Measurements from ENCODE around the gene SLX9. TPM values are rescaled to one million over a fixed set of nuclear protein-coding genes. Genes with fewer than 3 reads are reported as not detected.

The SLX9 gene
- total and polyA plus RNA-seq, 2 donors (not counting 1 experiment from before 2014, with no cell fraction given) = 11.7 to 15.9 TPM

GRCh38 chr21:44901391-44902074 lies 38.3 kb upstream of the SLX9 start:
- no peaks in the 10 kb centered on the region for H3K27me3 Mint-ChIP-seq
- TF ChIP-seq CTCF (IDR thresholded peaks at IDR 0.05) = no peak
- TF ChIP-seq EZH2 (IDR thresholded peaks at IDR 0.05; ENCODE audit: borderline replicate concordance, insufficient read depth, low read depth, low read length, poor library complexity, severe bottlenecking) = no peak
- H3K36me3 ChIP-seq (replicated peaks in 1 of 2; ENCODE audit: control extremely low read depth in 1 of 2, control insufficient read depth in 1 of 2, extremely low read depth in 1 of 2, insufficient read depth in 2 of 2, low read length in 1 of 2) = peaks cover 11 to 91% of the 10 kb centered on the region in 2 experiments
- H3K4me1 ChIP-seq (ENCODE audit: control insufficient read depth in 2 of 2, insufficient read depth in 2 of 2, low read length in 2 of 2) = peaks cover 0 to 10% of the 10 kb centered on the region in 2 donors
- intact Hi-C loops (cut with micrococcal nuclease) = no loop called here
- DNase-seq = no peak
- H3K4me3 Mint-ChIP-seq = no peak overlapping the region
- H3K9me3 ChIP-seq (ENCODE audit: control extremely low read depth in 1 of 3, control insufficient read depth in 2 of 3, insufficient read depth in 1 of 3, low read length in 2 of 3) = no peaks in the 10 kb centered on the region
- no peaks in the 10 kb centered on the region for H3K9me3 Mint-ChIP-seq (ENCODE audit: insufficient read depth)
- H3K27me3 ChIP-seq (replicated peaks in 1 of 4; ENCODE audit: control extremely low read depth in 1 of 4, control insufficient read depth in 3 of 4, insufficient read depth in 4 of 4, low read length in 3 of 4) = no peaks in the 10 kb centered on the region
- no peak overlapping the region for H3K27ac ChIP-seq (ENCODE audit: low read length in 2 of 2)
- WGBS (ENCODE audit: insufficient coverage) = 96% methylated on average over 27 of the region's 27 CpGs
- peaks cover 76% of the 10 kb centered on the region for H4K20me1 ChIP-seq (ENCODE audit: control insufficient read depth, insufficient read depth, low read length, poor library complexity, severe bottlenecking)
- ATAC-seq (ENCODE audit: low read depth) = no peak
- no peak overlapping the region for H2AFZ ChIP-seq (ENCODE audit: insufficient read depth, low read depth, low read length, poor library complexity, severe bottlenecking)
- no peak overlapping the region for H3K27ac Mint-ChIP-seq
- H3K4me2 ChIP-seq (replicated peaks; ENCODE audit: low read depth, low read length, poor library complexity, severe bottlenecking) = no peak overlapping the region
- POLR2A ChIA-PET = no interaction called here
- H3K4me3 ChIP-seq (ENCODE audit: control extremely low read depth in 1 of 5, extremely low read depth in 1 of 5, insufficient read depth in 1 of 5, low read depth in 2 of 5, low read length in 4 of 5) = no peak overlapping the region
- peaks cover 15% of the 10 kb centered on the region for H3K4me1 Mint-ChIP-seq
- CTCF ChIA-PET = interaction anchor here (1.4 kb wide), 1 partner anchor 9 kb away, joined by 4 read pairs; no protein-coding TSS in a partner anchor
- no peak overlapping the region for H3K9ac ChIP-seq (ENCODE audit: low read length)
- peaks cover 23% of the 10 kb centered on the region for H3K79me2 ChIP-seq (ENCODE audit: control insufficient read depth, insufficient read depth, low read length)

GRCh38 chr21:44902268-44903049 lies 37.4 kb upstream of the SLX9 start:
- H3K27ac Mint-ChIP-seq = peak overlapping the region; percentile 26
- ATAC-seq (ENCODE audit: low read depth) (no peak), DNase-seq (no peak)
- ChIA-PET CTCF (no interaction called here), POLR2A (no interaction called here)
- Histone ChIP-seq H2AFZ (ENCODE audit: insufficient read depth, low read depth, low read length, poor library complexity, severe bottlenecking) (no peak overlapping the region), H3K4me3 (ENCODE audit: control extremely low read depth in 1 of 5, extremely low read depth in 1 of 5, insufficient read depth in 1 of 5, low read depth in 2 of 5, low read length in 4 of 5) (no peak overlapping the region), H3K79me2 (ENCODE audit: control insufficient read depth, insufficient read depth, low read length) (peaks cover 33% of the 10 kb centered on the region), H3K36me3 (replicated peaks in 1 of 2; ENCODE audit: control extremely low read depth in 1 of 2, control insufficient read depth in 1 of 2, extremely low read depth in 1 of 2, insufficient read depth in 2 of 2, low read length in 1 of 2) (peaks cover 11 to 90% of the 10 kb centered on the region in 2 experiments), H3K9me3 (ENCODE audit: control extremely low read depth in 1 of 3, control insufficient read depth in 2 of 3, insufficient read depth in 1 of 3, low read length in 2 of 3) (no peaks in the 10 kb centered on the region), H3K27me3 (replicated peaks in 1 of 4; ENCODE audit: control extremely low read depth in 1 of 4, control insufficient read depth in 3 of 4, insufficient read depth in 4 of 4, low read length in 3 of 4) (no peaks in the 10 kb centered on the region), H3K27ac (ENCODE audit: low read length in 2 of 2) (no peak overlapping the region), H4K20me1 (ENCODE audit: control insufficient read depth, insufficient read depth, low read length, poor library complexity, severe bottlenecking) (peaks cover 78% of the 10 kb centered on the region), H3K4me1 (ENCODE audit: control insufficient read depth in 2 of 2, insufficient read depth in 2 of 2, low read length in 2 of 2) (peaks cover 5 to 16% of the 10 kb centered on the region in 2 donors), H3K9ac (ENCODE audit: low read length) (no peak overlapping the region), H3K4me2 (replicated peaks; ENCODE audit: low read depth, low read length, poor library complexity, severe bottlenecking) (no peak overlapping the region)
- peaks cover 19% of the 10 kb centered on the region for H3K4me1 Mint-ChIP-seq
- no peaks in the 10 kb centered on the region for H3K9me3 Mint-ChIP-seq (ENCODE audit: insufficient read depth)
- H3K27me3 Mint-ChIP-seq = no peaks in the 10 kb centered on the region
- H3K4me3 Mint-ChIP-seq = no peak overlapping the region
- intact Hi-C loops (cut with micrococcal nuclease) = no loop called here
- TF ChIP-seq CTCF (IDR thresholded peaks at IDR 0.05) (no peak), EZH2 (IDR thresholded peaks at IDR 0.05; ENCODE audit: borderline replicate concordance, insufficient read depth, low read depth, low read length, poor library complexity, severe bottlenecking) (no peak)
- WGBS (ENCODE audit: insufficient coverage) = 99% methylated on average over 26 of the region's 30 CpGs
